Esophagus muscularis mucosa (tissue), 2 donors: ENCODE data around the gene PSMC3.

Experiments
- POLR2A ChIP-seq: fragments of 450-650 bp; IDR thresholded peaks from one replicate; pipeline ENCODE4 v1.6.1; 2017; ENCODE audit warnings: antibody characterized with exemption, moderate library complexity, mild to moderate bottlenecking, low read depth
- POLR2AphosphoS5 ChIP-seq, 2 donors: sonication (generic); formaldehyde crosslinking; IDR thresholded peaks; one replicate each; pipeline ENCODE4 v1.6.1; 2017; ENCODE audit warnings: antibody characterized with exemption in 2 of 2

DNA sequence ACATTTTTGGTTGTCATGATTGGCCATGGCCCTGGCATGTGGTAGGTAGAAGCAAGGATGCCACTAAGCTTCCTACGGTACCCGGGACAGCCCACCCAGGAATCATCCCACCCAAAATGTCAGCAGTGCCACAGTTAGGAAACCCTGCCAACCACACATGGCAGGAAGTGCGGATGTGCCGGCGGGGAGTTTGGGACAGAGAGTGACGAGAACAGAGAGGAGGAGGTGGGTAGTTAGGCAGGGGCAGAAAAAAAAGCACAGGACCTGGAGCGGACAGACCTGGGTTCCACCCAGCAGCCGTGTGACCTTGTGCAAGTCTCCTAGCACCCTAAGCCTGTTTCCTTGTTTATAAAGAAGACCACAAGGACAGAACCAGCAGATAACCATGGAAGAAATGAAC, 51.2 kb downstream of the PSMC3 start:
- TF ChIP-seq POLR2AphosphoS5 (IDR thresholded peaks at IDR 0.05) (no peak), POLR2A (no peak)
